Measurements from ENCODE around the gene ZNF500.

Gene ZNF500

DNA sequence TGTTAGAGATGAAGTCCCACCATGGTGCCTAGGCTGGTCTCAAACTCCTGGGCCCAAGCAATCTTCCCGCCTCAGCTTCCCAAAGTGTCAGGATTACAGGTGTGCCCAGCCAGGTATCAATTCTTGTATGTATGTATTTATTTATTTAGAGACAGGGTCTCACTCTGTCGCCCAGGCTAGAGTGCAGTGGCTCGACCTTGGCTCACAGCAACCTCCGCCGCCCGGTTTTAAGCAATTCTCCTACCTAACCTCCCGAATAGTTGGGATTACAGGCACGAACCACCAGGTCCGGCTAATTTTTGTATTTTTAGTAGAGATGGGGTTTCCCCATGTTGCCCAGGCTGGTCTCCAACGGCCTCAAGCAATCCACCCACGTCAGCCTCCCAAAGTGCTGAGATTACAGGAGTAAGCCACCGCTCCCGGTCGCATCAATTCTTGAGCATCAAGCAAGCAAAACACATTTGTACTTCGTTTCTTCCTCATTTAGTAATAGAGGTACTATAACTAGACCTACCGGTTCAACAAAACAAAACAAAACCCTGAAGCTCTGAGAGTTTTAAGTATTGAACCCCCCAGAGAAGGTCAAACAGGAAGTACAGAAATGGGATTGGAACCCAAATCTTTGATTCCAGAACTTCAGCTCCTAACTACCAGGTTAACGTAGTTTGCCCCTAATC, 1.0 kb upstream of the ZNF500 start:
- peak overlapping the region; percentile 74 for H3K27ac ChIP-seq
- TF ChIP-seq ZFX (IDR thresholded peaks at IDR 0.05), result no peak
- TF ChIP-seq, protein P1, sequence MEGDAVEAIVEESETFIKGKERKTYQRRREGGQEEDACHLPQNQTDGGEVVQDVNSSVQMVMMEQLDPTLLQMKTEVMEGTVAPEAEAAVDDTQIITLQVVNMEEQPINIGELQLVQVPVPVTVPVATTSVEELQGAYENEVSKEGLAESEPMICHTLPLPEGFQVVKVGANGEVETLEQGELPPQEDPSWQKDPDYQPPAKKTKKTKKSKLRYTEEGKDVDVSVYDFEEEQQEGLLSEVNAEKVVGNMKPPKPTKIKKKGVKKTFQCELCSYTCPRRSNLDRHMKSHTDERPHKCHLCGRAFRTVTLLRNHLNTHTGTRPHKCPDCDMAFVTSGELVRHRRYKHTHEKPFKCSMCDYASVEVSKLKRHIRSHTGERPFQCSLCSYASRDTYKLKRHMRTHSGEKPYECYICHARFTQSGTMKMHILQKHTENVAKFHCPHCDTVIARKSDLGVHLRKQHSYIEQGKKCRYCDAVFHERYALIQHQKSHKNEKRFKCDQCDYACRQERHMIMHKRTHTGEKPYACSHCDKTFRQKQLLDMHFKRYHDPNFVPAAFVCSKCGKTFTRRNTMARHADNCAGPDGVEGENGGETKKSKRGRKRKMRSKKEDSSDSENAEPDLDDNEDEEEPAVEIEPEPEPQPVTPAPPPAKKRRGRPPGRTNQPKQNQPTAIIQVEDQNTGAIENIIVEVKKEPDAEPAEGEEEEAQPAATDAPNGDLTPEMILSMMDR (conservative IDR thresholded peaks at IDR 0.05), result no peak

DNA sequence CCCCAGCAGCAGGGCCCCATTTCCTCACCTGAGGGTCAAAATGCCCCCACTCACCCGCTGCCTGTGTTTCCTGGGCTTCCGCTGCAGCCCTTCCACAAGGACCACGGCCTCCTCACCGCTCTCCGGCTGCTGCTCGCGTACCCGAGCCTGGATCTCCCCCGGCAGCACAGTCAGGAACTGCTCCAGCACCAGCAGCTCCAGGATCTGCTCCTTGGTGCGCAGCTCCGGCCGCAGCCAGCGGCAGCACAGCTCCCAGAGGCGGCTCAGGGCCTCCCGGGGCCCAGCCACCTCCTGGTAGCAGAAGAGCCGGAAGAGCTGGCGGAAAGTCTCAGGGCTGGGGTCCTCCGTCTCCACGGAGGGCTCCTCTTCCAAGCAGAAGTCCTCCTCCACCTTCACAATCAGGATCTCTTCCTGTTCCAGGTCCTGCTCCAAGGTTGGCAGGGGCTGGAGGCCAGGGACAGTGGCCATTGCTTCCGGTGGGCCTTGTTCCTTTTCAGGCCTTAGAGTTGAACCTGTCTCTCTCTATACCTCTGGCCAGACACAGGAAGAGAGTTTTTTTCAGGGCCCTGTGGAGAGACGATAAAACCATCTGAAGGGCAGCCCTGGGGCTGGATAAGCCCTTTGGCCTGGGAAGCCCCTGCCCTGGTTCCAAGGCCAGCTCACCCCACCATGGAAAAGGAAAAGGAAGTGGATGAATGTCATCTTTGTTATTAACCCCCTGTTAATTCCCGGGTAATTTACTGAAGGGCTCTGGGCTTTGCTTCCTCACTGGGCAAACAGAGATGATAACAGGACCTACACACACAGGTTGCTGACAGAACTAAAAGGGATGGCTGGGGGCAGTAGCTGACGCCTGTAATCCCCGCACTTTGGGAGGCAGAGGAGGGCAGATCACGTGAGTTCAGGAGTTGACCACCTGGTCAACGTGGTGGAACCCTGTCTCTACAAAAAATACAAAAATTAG, 1.2 kb downstream of the ZNF500 start:
- H3K27ac ChIP-seq, result peak overlapping the region; percentile 91
- TF ChIP-seq, protein P1 (conservative IDR thresholded peaks at IDR 0.05), result no peak
- TF ChIP-seq ZFX (IDR thresholded peaks at IDR 0.05), result no peak

DNA sequence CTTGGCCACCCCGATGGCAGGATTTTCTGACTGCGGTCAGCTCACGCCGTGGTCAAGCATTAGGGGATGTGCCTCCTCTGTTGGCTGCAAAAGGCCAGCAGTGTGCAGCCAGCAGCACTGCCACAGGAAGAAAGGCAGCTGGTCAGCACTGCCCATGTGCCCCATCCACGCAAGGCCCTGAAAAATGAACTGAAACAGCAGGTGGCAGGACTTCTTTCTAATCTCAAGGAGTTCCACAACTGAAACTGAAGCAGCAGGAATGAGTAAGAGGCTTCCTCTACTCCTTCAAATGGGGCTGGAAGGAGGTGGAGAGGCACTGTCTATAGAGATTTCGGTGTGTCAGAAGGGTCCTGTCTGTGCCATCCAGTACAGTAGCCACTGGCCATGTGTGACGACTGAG, 3.2 kb downstream of the ZNF500 start:
- TF ChIP-seq ZFX (IDR thresholded peaks at IDR 0.05), result no peak
- TF ChIP-seq, protein P1 (conservative IDR thresholded peaks at IDR 0.05), result no peak
- no peak overlapping the region for H3K27ac ChIP-seq

DNA sequence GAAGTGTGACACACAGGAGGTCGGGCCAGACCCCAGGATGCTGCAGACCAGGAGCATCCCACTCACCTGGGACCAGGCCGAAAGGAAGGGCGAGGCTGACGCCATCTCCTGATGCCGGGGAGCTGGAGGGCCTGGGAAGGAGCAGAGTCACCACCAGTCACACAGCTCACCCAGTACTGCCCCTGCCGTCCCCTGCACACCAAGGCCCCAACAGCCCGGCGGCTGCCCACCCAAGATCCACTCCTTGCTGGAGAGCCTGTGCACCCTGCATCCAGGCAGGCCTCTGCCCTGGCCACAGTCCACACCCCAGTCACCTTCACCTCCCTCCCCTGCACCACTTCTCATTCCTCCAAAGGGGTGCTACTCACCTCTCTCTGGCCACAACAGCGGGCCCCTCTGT, 4.8 kb downstream of the ZNF500 start:
- TF ChIP-seq ZFX (IDR thresholded peaks at IDR 0.05), result no peak
- TF ChIP-seq, protein P1 (conservative IDR thresholded peaks at IDR 0.05), result no peak
- no peak overlapping the region for H3K27ac ChIP-seq

DNA sequence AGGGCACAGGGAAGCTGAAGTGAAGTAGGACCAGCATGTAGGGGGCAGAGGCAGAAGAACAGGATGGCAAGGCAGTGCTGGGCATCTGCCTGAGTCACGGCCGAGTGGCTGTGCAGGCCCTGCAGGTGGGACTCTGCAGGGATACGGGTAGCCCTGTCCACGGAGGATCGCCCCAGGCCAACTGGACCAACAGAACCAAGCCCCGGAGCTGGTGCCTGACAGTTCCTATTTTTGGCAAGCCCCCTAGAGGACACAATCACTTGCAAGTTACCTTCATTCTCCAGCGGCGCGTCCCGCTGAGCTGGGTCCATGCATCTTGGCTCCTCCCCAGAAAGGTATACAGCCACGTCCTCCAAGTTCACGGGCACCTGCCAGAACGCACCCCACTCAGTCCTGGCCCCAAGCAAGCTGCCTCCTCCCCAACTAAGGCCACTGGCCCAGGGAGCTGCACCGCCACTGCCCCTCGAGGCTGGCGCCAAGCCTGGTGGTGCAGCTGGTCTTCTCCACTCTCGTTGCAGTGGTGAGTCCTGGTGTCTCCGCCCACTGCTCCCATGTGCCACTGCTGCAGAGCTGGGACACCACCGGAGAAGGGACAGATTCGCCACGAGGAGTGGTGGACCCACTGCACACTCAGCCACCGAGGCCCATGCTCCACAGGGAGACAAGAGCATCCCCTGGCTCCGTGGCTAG, 6.6 kb downstream of the ZNF500 start:
- no peak overlapping the region for H3K27ac ChIP-seq
- no peak for TF ChIP-seq ZFX (IDR thresholded peaks at IDR 0.05)
- TF ChIP-seq, protein P1 (conservative IDR thresholded peaks at IDR 0.05), result no peak

DNA sequence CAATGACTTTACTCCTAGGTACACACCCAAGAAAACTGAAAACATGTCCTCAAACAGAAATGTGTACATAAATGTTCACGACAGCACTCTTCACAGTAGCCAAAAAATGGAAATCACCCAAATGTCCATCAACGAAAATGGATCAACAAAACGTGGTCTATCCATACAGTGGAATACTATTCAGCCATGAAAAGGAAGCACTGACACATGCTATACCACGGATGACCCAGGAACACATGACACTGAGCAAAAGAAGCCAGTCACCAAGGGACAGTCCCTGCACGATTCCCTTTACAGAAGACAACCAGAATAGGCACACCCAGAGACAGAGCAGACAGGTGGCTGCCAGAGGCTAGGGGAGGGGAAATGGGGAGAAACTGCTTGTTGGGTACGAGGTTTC, 11.3 kb downstream of the ZNF500 start:
- no peak overlapping the region for H3K27ac ChIP-seq
- TF ChIP-seq, protein P1 (conservative IDR thresholded peaks at IDR 0.05), result no peak
- no peak for TF ChIP-seq ZFX (IDR thresholded peaks at IDR 0.05)
